Measurements from ENCODE around the gene C11orf68.

Gene C11orf68

DNA sequence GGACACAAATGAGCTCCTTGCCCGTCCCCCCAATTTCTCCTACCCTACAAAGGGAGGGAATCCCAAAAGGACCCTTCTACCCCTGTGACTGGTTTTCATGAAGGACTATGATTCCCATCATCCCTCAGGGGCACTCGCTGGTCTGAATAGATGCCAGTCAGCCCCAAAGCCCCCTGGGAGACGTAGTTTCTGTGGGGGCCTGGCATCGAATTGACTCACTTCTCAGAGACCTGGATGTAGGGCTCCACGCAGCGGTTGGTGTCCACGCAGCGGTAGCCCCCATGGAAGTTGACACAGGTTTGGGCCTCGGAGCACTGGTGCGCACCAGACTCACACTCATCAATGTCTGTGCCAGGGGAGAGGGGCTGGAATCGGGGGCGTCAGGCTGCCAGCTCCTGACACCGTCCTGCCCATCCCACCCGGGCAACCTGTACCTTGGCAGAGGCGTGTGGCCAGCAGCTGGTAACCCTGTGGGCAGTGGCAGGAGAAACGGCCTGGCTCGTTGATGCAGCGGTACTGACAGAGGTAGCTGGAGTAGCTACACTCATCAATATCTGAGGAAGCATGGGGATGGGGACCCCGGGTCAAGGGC, 50.7 kb downstream of the C11orf68 start:
- no peak for TF ChIP-seq EZH2phosphoT487 (IDR thresholded peaks at IDR 0.05; ENCODE audit: low read length)
- no peak for TF ChIP-seq EZH2 (optimal IDR thresholded peaks at IDR 0.05; ENCODE audit: low read depth, low read length)
- no peak for TF ChIP-seq CTCF (IDR thresholded peaks at IDR 0.05; ENCODE audit: low read length)
- no peaks in the 10 kb centered on the region for H3K9me3 ChIP-seq (replicated peaks; ENCODE audit: insufficient read depth, low read length)
- H3K36me3 ChIP-seq (replicated peaks; ENCODE audit: insufficient read depth, low read length): no peaks in the 10 kb centered on the region; the same call in 1 of the 2 replicates
- H3K79me2 ChIP-seq (ENCODE audit: low read length): peaks cover 4% of the 10 kb centered on the region
- no peak overlapping the region for H3K4me2 ChIP-seq (ENCODE audit: low read depth, low read length)
- no peaks in the 10 kb centered on the region for H3K27me3 ChIP-seq (replicated peaks; ENCODE audit: insufficient read depth, low read length)
- no peak overlapping the region for H3K4me3 ChIP-seq (ENCODE audit: low read length)
- H3K9ac ChIP-seq (ENCODE audit: low read length): no peak overlapping the region
- no peaks in the 10 kb centered on the region for H3K9me2 ChIP-seq (replicated peaks; ENCODE audit: insufficient read depth, low read length)
- no peaks in the 10 kb centered on the region; the same call in 1 of the 2 replicates for H3F3A ChIP-seq (ENCODE audit: insufficient read depth, low read length)
- H4K20me1 ChIP-seq (ENCODE audit: insufficient read depth, low read length): no peaks in the 10 kb centered on the region
- no peak overlapping the region for H2AFZ ChIP-seq (ENCODE audit: low read length)
- 0 out of 2 replicates have a peak, but pooled peaks cover 3% of the 10 kb centered on the region for H3K4me1 ChIP-seq (ENCODE audit: low read length)
- H3K27ac ChIP-seq (ENCODE audit: low read length): no peak overlapping the region
- DNase-seq: no peak

GRCh38 chr11:65867284-65868071, 51.4 kb downstream of the C11orf68 start:
- Histone ChIP-seq H3K27me3 (replicated peaks; ENCODE audit: insufficient read depth, low read length) (no peaks in the 10 kb centered on the region), H3K9me2 (replicated peaks; ENCODE audit: insufficient read depth, low read length) (no peaks in the 10 kb centered on the region), H3K9me3 (replicated peaks; ENCODE audit: insufficient read depth, low read length) (no peaks in the 10 kb centered on the region), H3K4me3 (ENCODE audit: low read length) (no peak overlapping the region), H3K9ac (ENCODE audit: low read length) (no peak overlapping the region), H2AFZ (ENCODE audit: low read length) (no peak overlapping the region), H3K27ac (ENCODE audit: low read length) (no peak overlapping the region), H3K36me3 (replicated peaks; ENCODE audit: insufficient read depth, low read length) (peaks cover 1% of the 10 kb centered on the region; the same call in 1 of the 2 replicates), H3K4me1 (ENCODE audit: low read length) (no peaks in the 10 kb centered on the region), H3K4me2 (ENCODE audit: low read depth, low read length) (no peak overlapping the region), H4K20me1 (ENCODE audit: insufficient read depth, low read length) (no peaks in the 10 kb centered on the region), H3F3A (ENCODE audit: insufficient read depth, low read length) (no peaks in the 10 kb centered on the region; the same call in 1 of the 2 replicates), H3K79me2 (ENCODE audit: low read length) (peaks cover 11% of the 10 kb centered on the region)
- no peak for DNase-seq
- no peak for TF ChIP-seq EZH2phosphoT487 (IDR thresholded peaks at IDR 0.05; ENCODE audit: low read length)
- no peak for TF ChIP-seq EZH2 (optimal IDR thresholded peaks at IDR 0.05; ENCODE audit: low read depth, low read length)
- TF ChIP-seq CTCF (IDR thresholded peaks at IDR 0.05; ENCODE audit: low read length): no peak

Measured in MM.1S (cell line).